ENCODE measurements around the gene CC2D1B.
"Not testable (repeated sequence)": the region's sequence is repeated elsewhere in the genome, so short reads cannot be mapped to it uniquely, and the experiment has no call there.

The CC2D1B gene, protein sequence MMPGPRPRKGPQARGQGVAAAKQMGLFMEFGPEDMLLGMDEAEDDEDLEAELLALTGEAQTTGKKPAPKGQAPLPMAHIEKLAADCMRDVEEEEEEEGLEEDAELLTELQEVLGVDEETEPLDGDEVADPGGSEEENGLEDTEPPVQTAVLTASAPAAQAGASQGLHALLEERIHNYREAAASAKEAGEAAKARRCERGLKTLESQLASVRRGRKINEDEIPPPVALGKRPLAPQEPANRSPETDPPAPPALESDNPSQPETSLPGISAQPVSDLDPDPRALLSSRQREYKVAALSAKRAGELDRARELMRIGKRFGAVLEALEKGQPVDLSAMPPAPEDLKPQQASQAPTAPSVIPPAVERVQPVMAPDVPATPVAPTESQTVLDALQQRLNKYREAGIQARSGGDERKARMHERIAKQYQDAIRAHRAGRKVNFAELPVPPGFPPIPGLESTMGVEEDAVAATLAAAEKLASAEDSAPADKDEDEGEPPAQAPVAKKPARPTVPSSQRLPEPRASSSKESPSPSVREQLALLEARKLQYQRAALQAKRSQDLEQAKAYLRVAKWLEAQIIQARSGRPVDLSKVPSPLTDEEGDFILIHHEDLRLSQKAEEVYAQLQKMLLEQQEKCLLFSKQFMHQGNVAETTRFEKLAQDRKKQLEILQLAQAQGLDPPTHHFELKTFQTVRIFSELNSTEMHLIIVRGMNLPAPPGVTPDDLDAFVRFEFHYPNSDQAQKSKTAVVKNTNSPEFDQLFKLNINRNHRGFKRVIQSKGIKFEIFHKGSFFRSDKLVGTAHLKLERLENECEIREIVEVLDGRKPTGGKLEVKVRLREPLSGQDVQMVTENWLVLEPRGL

DNA sequence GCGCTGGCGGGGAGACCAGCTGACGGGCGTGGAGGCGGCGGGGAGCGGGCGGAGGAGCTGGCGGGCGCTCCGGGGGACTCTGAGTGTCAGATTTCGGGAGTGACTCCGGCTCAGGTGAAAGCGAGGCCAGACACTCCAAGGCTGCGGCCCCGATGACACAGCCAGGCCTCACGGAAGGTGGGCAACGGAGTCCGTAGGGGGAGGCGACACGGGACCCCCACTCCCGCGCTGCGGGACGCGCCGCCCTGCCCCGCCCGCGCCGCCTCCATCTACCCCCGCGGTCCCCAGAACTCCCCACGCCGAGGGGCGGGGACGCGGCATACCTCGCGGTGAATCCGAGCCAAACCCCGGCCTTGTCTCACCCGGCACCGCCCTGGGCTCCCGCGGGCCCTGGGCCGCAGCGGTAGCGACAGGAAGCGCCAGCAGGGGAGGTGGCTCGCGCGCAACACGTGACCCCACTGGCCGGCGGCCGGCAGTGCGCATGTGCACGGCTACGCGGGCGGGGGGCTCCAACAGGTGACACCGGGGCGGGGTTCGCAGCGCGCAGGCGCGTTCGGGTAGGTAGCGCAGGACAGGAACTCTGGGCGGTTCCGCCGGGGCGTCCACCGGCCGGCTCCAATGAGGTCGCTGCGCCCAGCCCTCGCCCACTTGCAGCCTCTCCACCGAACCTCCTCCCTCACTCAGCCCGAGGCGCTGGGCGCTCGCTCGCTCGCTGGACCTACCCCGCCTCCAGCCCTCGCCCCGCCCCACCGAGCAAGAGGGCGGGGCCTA, at the start of gene CC2D1B:
Gene CC2D1B (minus strand): TSS at position 460 of the 771 bp plus-strand sequence. CDS start 1,585 bp downstream, outside the sequence.
- DNase-seq, result peak; percentile 99

- DNase-seq, result no peak
Observed at GRCh38 chr1:52414942-52415341, 48.9 kb upstream of the CC2D1B start.

- DNase-seq, result no peak
Observed at GRCh38 chr1:52413410-52413989, 47.5 kb upstream of the CC2D1B start.

GRCh38 chr1:52404975-52405338, 39.0 kb upstream of the CC2D1B start:
- DNase-seq, result no peak

DNA sequence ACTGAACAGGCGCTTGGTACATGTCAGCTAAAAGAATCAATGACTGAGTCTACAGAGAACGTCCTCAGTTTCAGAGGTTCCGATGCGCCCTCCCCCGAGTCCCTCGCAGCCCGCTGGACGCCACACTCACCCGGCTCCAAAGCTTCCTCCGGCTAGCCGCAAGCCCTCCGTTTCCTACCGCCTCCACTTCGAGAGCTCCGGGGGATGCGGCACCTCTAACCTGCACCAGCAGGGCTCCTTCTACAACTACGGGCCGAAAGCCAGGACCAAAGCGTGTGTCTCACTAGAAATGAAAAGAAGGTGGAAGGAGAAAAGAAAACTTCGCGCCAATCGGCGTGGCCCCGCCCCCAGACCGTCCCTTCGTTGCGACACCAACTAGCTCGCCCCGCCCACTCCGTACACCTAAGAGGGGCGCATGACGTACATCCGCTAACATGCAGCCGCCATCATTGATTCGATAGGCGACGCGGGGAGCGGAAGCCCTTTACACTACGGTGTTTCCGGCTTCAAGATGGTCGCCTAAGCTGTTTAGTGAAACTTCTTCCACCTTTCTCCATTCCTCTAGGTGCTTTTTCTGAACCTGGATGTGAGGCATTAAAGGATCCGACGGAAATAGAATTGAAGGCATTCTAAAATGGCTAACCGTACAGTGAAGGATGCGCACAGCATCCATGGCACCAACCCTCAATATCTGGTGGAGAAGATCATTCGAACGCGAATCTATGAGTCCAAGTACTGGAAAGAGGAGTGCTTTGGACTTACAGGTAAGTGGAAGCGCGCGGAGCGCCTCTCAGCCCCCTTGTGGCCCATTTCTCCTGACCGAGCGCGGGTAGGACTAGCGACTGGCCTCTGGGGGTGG, 38.3 kb upstream of the CC2D1B start, which contains the start of the genes ORC1 and PRPF38A:
Gene ORC1 (minus strand): TSS at position 308 of the 859 bp plus-strand sequence. CDS start 2,200 bp downstream, outside the sequence.
Gene PRPF38A (plus strand): TSS at position 487 of the 859 bp plus-strand sequence. CDS start 148 bp downstream, at position 635.
- DNase-seq, result peak; percentile 98

DNA sequence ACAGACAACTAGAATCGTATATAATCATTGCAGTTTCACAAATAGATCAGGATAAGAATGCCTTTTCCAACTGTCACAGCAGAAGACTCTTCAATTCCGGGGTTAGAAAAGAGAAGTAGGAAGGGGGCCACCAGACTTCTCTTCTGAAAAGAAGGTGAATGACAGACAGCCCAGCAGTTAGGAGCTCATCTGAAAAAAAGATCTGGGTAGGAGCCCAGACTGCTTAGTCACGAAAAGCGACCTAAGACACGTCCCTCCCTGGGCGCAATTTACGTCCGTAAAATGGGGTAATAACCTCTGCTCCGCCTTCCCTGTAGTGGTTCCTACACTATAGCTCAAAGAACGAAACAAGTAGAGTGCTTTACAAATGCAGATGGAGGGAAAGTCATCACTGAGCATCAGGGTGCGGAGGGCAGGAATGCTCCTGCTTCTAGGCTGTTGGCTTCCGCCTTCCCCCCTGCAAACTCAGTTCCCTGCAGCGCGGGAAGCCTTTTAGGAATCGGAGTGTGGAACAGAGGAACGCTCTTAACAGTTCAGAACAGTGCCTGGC, 37.6 kb upstream of the CC2D1B start:
- peak; percentile 65 for DNase-seq

- DNase-seq, result no peak
Observed at GRCh38 chr1:52402860-52403240, 36.8 kb upstream of the CC2D1B start.

GRCh38 chr1:52400131-52400530, 34.1 kb upstream of the CC2D1B start:
- no peak for DNase-seq

DNA sequence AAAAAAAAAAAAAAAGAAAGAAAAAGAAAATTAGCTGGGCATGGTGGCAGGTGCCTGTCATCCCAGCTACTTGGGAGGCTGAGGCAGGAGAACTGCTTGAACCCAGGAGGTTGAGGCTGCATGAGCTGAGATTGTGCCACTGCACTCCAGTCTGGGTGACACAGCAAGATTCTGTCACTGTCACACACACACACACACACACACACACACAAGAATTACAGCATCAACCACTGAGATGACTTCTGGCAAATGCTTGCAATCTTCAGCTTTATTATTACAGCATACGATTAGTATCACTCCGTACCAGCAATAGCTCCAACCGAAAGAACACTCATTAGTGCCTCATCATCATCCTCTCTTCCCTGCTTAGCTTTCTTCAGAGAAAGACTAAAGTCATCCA, 33.6 kb upstream of the CC2D1B start:
- DNase-seq, result no peak

GRCh38 chr1:52393174-52393573, 27.2 kb upstream of the CC2D1B start:
- DNase-seq, result no peak

DNA sequence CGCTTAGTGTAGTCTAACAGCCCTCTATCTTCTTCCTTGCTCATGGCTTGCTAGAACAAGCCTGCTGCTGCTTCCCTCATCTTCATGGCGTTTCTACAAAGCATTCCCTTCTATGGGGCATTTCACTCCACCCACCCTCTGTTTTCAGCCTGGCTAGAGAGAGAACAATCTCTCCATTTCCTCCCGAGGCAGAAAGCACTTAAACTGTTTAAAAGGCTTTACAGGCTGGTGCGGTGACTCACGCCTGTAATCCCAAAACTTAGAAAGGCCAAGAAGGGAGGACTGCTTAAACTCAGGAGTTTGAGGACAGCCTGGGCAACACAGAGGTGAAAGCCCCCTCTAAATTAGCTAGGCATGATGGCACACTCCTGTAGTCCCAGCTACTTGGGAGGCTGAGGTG, 20.5 kb upstream of the CC2D1B start:
- no peak for DNase-seq

DNA sequence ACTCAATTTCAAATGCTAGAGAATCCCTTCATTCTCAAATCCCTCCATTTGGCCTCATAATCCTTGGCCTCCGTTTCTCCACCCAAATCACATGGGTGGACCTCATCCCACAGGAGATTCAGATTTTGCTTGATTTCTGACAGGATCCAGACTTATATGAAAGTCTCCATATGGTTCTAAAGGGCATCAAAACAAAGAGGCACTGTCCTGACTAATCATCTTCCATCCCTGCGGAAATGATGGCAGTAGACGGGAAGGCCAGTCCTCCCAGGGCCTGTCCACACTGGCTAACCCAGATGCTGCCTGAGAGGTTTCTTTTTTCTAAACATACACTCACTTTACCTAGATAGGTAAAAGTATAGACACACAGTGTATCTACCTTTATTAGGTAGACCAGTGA, 19.4 kb upstream of the CC2D1B start:
- no peak for DNase-seq

GRCh38 chr1:52369851-52370250, 3.8 kb upstream of the CC2D1B start:
- not testable (repeated sequence) for DNase-seq

- DNase-seq, result peak; percentile 66
Observed at GRCh38 chr1:52368383-52369172, 2.6 kb upstream of the CC2D1B start.

DNA sequence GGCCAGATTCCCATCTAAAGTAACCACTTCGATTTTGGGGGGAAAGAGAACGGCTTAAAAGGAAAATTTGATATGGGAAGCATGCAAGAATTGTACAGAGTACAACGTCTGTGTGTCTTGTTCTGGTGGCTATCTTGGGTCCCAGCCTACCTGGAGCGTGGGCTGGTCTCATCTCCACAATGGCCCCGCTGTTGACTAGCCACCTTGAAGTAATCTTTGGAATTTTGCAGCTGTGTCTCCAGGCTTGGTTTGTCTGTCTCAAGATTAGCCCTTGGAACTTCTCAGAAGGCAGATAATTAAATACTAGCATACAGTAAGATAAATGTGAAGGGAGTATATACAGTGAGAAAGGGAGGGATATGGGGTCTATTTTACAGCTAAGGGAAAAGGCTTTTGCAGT, 1.3 kb upstream of the CC2D1B start:
- no peak for DNase-seq

- no peak for DNase-seq
Observed at GRCh38 chr1:52366517-52366827, 467 bp upstream of the CC2D1B start.

- peak; percentile 69 for DNase-seq
Observed at GRCh38 chr1:52365071-52365745, 797 bp downstream of the CC2D1B start.

GRCh38 chr1:52364235-52364839, 1.7 kb downstream of the CC2D1B start:
- DNase-seq, result no peak

- DNase-seq, result no peak
Observed at GRCh38 chr1:52360595-52360968, 5.4 kb downstream of the CC2D1B start.
